GM19025 (cell line): Measurements from ENCODE around the gene CYP2W1.

Experiments used
- ATAC-seq: cut with Tn5 transposase; IDR thresholded peaks from one replicate; pipeline ENCODE4 v1.9.1; 2021; ENCODE audit warnings: mild to moderate bottlenecking, low read depth, moderate library complexity; ENCODE audit not compliant: unreplicated experiment

The CYP2W1 gene

DNA sequence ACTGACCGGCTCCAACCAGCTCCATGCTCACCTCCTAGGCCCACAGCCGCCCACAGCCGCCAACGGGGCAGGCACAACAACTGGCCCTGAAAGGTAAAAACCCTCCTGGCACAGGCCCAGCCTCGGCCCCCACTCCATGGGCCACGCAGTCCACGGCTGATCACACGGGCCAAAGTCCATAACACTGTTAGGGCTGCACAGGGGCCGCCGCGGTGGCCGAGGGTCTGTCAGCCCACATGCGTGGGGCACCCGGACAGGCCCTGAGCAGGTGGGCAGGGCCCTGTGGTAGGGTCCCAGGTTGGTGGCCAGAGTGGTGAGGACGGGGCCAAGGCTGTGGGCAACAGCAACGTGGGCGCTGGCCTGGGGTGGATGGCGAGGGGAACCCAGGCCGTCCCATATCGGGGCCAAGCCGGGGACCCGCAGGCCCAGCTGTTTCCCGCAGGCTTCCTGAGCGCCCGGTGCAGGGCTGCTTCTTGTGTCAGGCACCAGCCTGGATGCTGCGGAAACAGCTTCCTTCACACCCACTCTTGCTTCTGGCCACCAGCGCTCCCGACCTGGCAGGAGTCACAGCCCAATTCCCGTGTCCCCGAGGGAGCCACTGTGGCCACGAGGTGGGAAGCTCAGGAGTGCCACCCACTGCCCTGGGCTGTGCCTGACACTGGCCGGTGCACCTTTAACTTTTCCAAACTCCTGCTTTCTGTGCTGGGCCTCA is 29.2 kb downstream of the CYP2W1 start:
- no peak for ATAC-seq

GRCh38 chr7:1012716-1013095 is 29.7 kb downstream of the CYP2W1 start:
- ATAC-seq: no peak

- no peak for ATAC-seq
These were observed 30.6 kb downstream of the CYP2W1 start for GRCh38 chr7:1013581-1013980.

DNA sequence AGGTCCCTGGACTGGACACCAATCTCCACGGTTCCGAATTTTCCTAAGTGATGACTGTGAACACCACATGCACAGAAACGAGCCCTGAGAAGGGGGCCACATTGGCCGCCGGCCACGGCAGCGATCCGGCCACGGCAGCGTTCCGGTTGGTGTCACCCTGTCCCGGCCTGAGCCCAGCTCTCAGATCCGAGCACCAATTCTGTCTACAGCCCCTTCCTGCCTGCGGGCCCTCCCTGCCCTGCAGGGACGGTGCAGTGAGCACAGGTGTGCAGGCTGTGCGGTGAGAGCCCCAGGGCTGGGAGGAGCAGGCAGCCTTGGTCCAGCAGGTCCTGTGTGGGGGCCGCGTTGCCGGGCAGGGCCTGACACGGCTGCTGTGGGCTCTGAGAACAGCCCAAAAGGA is 31.7 kb downstream of the CYP2W1 start:
- no peak for ATAC-seq

DNA sequence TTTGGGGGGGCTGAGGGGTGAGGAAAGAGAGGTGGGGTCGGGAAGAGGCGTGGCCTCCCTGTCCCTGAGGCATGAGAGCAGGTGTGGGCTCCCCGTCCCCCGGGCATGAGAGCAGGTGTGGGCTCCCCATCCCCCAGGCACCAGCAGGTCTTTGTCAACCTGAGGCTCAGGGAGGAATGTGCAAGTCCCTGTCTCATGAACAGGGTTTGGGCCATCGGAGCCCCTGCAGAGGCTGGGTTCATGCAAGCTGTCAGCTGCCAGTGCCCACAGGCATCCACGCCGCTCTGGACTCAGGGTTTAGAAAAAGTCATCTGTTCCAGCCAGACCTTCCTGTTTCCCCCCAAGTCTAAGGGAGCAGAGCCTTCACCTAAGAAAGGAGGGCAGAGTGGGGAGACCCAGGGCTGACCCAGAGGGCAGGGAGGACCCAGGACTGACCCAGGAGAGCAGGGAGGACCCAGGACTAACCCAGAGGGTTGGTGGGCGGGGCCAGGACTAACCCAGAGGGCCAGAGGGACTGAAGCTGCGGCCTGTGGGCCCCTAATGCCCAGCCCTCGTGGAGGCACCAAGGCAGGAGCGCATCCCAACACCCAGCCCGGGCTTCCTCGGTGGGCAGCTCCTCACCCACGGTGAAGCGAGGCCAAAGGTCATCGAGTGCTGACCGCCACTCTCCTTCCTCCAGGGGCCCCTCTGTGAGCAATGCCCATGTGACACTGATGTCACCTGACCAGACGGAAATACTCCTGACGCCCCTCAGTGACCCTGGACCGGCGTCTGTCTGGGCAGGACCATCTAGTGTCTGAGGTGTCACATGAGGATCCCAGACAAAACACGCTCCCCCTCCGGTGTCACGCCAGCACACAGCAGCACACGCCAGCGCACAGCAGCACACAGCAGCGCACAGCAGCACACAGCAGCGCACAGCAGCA is 32.5 kb downstream of the CYP2W1 start:
- no peak for ATAC-seq

DNA sequence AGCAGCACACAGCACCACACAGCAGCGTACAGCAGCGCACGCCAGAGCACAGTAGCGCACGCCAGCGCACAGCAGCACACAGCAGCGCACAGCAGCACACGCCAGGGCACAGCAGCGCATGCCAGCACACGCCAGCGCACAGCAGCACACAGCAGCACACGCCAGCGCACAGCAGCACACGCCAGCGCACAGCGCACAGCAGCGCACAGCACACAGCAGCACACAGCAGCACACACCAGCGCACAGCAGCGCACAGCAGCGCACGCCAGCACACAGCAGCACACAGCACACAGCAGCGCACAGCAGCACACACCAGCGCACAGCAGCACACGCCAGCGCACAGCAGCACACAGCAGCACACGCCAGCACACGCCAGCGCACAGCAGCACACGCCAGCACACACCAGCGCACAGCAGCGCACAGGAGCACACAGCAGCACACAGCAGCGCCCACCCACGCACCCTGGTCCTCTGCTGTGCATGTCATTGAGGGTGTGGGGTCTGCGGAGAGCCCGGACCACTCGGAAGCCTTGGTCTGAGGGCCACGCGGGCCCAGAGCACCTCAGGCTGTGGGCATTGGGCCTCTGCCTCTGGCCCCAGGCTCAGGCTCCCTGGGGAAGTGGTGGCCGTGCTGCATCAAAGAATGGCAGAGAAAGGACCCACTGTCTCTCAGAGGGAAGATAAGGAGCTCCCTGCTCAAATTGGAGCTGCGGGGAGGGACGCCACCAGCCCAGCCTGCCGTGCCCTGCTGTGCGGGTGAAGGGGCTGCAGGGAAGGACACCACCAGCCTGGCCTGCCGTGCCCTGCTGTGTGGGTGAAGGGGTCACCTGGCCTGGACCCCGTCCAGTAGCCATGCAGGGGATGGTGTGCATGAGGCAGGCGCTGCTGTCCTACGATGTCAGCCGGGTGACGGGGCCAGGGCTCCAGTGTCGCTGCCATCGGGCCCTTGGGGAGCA is 33.9 kb downstream of the CYP2W1 start:
- ATAC-seq: no peak

- ATAC-seq: no peak
These were observed 34.8 kb downstream of the CYP2W1 start for GRCh38 chr7:1017586-1018333.

DNA sequence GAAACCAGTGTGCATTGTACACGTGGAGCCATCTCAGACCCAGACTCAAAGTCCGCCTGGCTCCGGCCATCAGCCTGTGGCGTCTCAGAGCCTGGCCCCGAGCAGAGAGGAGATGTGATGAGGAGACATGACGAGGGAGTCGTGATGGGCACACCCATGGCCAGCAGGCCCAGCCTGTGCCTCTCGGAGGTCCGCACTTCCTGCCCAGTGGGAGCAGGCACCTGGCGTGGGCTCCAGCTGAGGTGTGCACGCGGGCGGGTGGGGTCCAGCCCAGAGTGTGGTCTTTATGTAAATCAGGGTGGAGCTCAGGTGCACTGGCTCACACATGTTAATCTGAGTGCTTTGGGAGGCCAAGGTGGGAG is 35.3 kb downstream of the CYP2W1 start:
- ATAC-seq: no peak

- no peak for ATAC-seq
These were observed 36.3 kb downstream of the CYP2W1 start for GRCh38 chr7:1019255-1019785.

GRCh38 chr7:1019789-1020610 is 37.0 kb downstream of the CYP2W1 start:
- no peak for ATAC-seq

DNA sequence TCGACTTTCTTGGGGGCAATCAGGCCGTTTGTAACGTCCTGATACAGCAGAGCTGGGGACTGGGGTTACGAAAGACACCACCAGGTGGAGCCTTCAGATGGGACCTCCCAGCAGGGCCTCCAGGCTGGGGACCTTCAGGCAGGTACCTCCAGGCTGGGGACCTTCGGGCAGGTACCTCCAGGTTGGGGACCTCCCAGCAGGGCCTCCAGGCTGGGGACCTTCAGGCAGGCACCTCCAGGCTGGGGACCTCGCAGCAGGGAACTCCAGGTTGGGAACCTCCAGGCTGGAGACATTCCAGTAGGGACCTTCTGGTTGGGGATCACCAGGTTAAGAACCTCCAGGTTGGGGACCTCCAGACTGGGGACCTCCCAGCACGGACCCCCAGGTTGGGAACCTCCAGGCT is 37.9 kb downstream of the CYP2W1 start:
- ATAC-seq: no peak

GRCh38 chr7:1021366-1021765 is 38.4 kb downstream of the CYP2W1 start:
- ATAC-seq: no peak

GRCh38 chr7:1021931-1022330 is 39.0 kb downstream of the CYP2W1 start:
- no peak for ATAC-seq

- ATAC-seq: no peak
These were observed 39.4 kb downstream of the CYP2W1 start for GRCh38 chr7:1022356-1022755.

GRCh38 chr7:1022801-1023465 is 40.0 kb downstream of the CYP2W1 start:
- ATAC-seq: no peak

- ATAC-seq: peak; percentile 53
These were observed 41.4 kb downstream of the CYP2W1 start for GRCh38 chr7:1024331-1024841.

DNA sequence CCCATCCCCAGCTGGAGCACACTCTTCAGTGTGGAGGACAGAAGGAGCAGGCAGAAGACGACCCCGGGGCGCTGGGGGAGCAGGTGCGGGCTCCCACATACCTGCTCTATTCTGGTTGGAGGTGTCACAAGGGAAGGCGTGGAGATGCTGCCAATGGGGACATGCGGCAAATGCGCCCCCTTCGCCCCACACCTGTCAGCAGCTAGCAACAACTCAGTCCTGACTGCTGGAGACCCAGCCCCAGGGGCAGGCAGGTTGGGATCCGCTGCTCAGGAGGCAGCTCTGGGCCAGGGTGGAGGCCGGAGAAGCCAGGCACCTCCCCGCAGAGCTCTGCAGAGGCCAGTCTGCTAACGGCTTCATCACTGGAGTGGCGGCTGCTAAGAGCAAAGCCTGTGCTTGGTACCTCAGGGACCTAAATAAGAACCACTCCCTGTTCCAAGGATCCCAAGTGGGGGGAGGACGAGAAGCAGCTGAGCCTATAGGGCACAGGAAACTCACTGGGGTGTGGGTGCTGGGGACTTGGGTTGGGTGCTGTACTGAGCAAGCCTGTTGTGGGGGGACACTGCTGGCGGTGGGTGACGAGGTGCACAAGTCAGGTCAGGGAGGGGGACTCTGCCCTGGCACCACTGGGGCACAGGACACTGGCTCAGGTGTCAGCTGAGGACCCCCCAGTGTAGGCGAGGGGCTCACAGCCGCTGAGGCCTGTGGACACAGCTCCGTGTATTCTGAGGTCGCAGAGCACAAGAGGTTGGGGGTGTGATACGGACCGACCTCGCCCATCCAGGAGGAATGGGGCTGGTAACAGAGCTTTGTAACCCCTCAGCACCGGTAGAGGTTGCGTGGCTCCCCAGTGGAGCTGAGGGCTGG is 42.1 kb downstream of the CYP2W1 start:
- ATAC-seq: no peak
